ENCODE data around the gene ZNF174. TPM values are rescaled to one million over a fixed set of nuclear protein-coding genes. Genes with fewer than 3 reads are reported as not detected.

The ZNF174 gene
- total RNA-seq, 1 donor from 2014 or later = 8.0 TPM

- TF ChIP-seq CTCF (IDR thresholded peaks at IDR 0.05; ENCODE audit: insufficient read depth, low read length, poor library complexity, severe bottlenecking) = no peak
- Histone ChIP-seq H3K27me3 (ENCODE audit: control insufficient read depth, insufficient read depth, low read length) (no peaks in the 10 kb centered on the region), H3K36me3 (ENCODE audit: control insufficient read depth, insufficient read depth, low read length) (peaks cover 4% of the 10 kb centered on the region), H3K4me3 (ENCODE audit: low read depth, low read length) (no peak overlapping the region)
- DNase-seq (ENCODE audit: low read depth) = no peak
Measured at GRCh38 chr16:3388325-3388724, 12.7 kb upstream of the ZNF174 start.

- no peak for TF ChIP-seq CTCF (IDR thresholded peaks at IDR 0.05; ENCODE audit: insufficient read depth, low read length, poor library complexity, severe bottlenecking)
- Histone ChIP-seq H3K27me3 (ENCODE audit: control insufficient read depth, insufficient read depth, low read length) (no peaks in the 10 kb centered on the region), H3K36me3 (ENCODE audit: control insufficient read depth, insufficient read depth, low read length) (peaks cover 2% of the 10 kb centered on the region), H3K4me3 (ENCODE audit: low read depth, low read length) (no peak overlapping the region)
- no peak for DNase-seq (ENCODE audit: low read depth)
Measured at GRCh38 chr16:3389663-3390338, 11.2 kb upstream of the ZNF174 start.

GRCh38 chr16:3400446-3400778 lies 603 bp upstream of the ZNF174 start:
- DNase-seq (ENCODE audit: low read depth) = no peak
- Histone ChIP-seq H3K4me3 (ENCODE audit: low read depth, low read length) (peak overlapping the region; percentile 95), H3K27me3 (ENCODE audit: control insufficient read depth, insufficient read depth, low read length) (no peaks in the 10 kb centered on the region), H3K36me3 (ENCODE audit: control insufficient read depth, insufficient read depth, low read length) (peaks cover 9% of the 10 kb centered on the region)
- TF ChIP-seq CTCF (IDR thresholded peaks at IDR 0.05; ENCODE audit: insufficient read depth, low read length, poor library complexity, severe bottlenecking) = no peak

GRCh38 chr16:3401719-3402397 lies 843 bp downstream of the ZNF174 start:
- no peaks in the 10 kb centered on the region for H3K27me3 ChIP-seq (ENCODE audit: control insufficient read depth, insufficient read depth, low read length)
- no peak for DNase-seq (ENCODE audit: low read depth)
- peaks cover 5% of the 10 kb centered on the region for H3K36me3 ChIP-seq (ENCODE audit: control insufficient read depth, insufficient read depth, low read length)
- peak overlapping the region; percentile 95 for H3K4me3 ChIP-seq (ENCODE audit: low read depth, low read length)
- no peak for TF ChIP-seq CTCF (IDR thresholded peaks at IDR 0.05; ENCODE audit: insufficient read depth, low read length, poor library complexity, severe bottlenecking)

GRCh38 chr16:3408561-3409197 lies 7.7 kb downstream of the ZNF174 start:
- no peak for TF ChIP-seq CTCF (IDR thresholded peaks at IDR 0.05; ENCODE audit: insufficient read depth, low read length, poor library complexity, severe bottlenecking)
- no peaks in the 10 kb centered on the region for H3K27me3 ChIP-seq (ENCODE audit: control insufficient read depth, insufficient read depth, low read length)
- H3K36me3 ChIP-seq (ENCODE audit: control insufficient read depth, insufficient read depth, low read length) = peaks cover 11% of the 10 kb centered on the region
- DNase-seq (ENCODE audit: low read depth) = no peak
- H3K4me3 ChIP-seq (ENCODE audit: low read depth, low read length) = no peak overlapping the region
